Measurements from ENCODE around the gene SOX8. TPM values are rescaled to one million over a fixed set of nuclear protein-coding genes. Genes with fewer than 3 reads are reported as not detected.

Gene SOX8
- total and polyA plus RNA-seq, 9 donors, result 0.08 to 0.52 (median 0.32) TPM

- DNase-seq, result no peak
- no peaks in the 10 kb centered on the region for H3K4me1 ChIP-seq (ENCODE audit: insufficient read depth)
- intact Hi-C loops (cut with DNase I), result no loop called here
- H3K36me3 ChIP-seq, result no peaks in the 10 kb centered on the region
- peaks cover 5 to 20% of the 10 kb centered on the region in 2 donors for H3K9me3 ChIP-seq
- no peak overlapping the region for H3K27ac ChIP-seq
- no peak for TF ChIP-seq CTCF (IDR thresholded peaks at IDR 0.05)
- no peak for TF ChIP-seq POLR2A (IDR thresholded peaks at IDR 0.05)
- TF ChIP-seq EP300 (IDR thresholded peaks at IDR 0.05), result no peak
- no peaks in the 10 kb centered on the region for H3K27me3 ChIP-seq
- WGBS, 3 donors, result 75 to 86% (median 78%) methylated on average over 3 of the region's 3 CpGs
- H3K4me3 ChIP-seq, result no peak overlapping the region
Observed at GRCh38 chr16:995087-995486, 13.5 kb downstream of the SOX8 start.

GRCh38 chr16:995783-996182 is 14.2 kb downstream of the SOX8 start:
- Histone ChIP-seq H3K27ac (no peak overlapping the region), H3K9me3 (peaks cover 5 to 20% of the 10 kb centered on the region in 2 donors), H3K27me3 (no peaks in the 10 kb centered on the region), H3K36me3 (no peaks in the 10 kb centered on the region), H3K4me3 (no peak overlapping the region), H3K4me1 (ENCODE audit: insufficient read depth) (no peaks in the 10 kb centered on the region)
- intact Hi-C loops (cut with DNase I), result no loop called here
- TF ChIP-seq CTCF (IDR thresholded peaks at IDR 0.05) (no peak), EP300 (IDR thresholded peaks at IDR 0.05) (no peak), POLR2A (IDR thresholded peaks at IDR 0.05) (no peak)
- DNase-seq, result no peak
- WGBS, 3 donors, result 55 to 91% (median 58%) methylated on average over 3 of the region's 3 CpGs

- Histone ChIP-seq H3K27me3 (no peaks in the 10 kb centered on the region), H3K27ac (no peak overlapping the region)
- WGBS, 3 donors, result 52 to 75% (median 58%) methylated on average over 6 of the region's 6 CpGs
Observed at GRCh38 chr16:996681-997080, 15.1 kb downstream of the SOX8 start.

DNA sequence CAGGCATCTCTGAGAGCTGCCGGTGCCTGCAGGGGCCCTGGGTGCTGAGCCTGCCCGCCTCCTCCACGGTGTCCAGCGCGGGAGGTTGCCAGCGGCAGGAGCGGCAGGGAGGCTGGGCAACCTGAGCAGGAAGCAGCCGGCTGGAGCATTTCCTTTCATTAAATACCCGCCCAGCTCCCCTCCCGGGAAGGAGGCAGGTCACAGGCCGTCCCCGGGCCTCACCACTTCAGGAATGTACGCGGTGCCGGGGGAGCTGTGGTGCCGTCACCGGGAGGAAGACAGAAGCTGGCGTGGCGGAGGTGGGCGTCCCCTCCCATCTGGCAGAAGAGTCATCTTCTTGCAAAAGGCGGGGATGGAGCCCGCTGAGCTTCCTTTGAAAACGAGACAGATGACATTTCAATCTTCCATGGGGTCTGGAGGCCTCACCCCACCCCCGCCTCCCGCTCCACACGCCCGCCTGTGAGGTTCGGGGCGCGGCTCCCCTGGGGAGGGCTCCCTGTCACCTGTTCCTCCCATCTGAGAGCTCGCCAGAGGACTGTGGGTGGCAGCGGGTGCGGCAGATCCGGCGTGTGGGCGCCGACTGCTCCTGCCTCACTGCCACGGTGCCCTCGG is 16.0 kb downstream of the SOX8 start:
- no peaks in the 10 kb centered on the region for H3K36me3 ChIP-seq
- TF ChIP-seq EP300 (IDR thresholded peaks at IDR 0.05) (no peak), CTCF (IDR thresholded peaks at IDR 0.05) (no peak), POLR2A (IDR thresholded peaks at IDR 0.05) (no peak)
- H3K27ac ChIP-seq, result no peak overlapping the region
- peaks cover 5 to 20% of the 10 kb centered on the region in 2 donors for H3K9me3 ChIP-seq
- H3K4me3 ChIP-seq, result no peak overlapping the region
- no peaks in the 10 kb centered on the region for H3K4me1 ChIP-seq (ENCODE audit: insufficient read depth)
- no peak for DNase-seq
- WGBS, 3 donors, result 10 to 19% (median 15%) methylated on average over 38 to 39 of the region's 39 CpGs
- no peaks in the 10 kb centered on the region for H3K27me3 ChIP-seq
- intact Hi-C loops (cut with DNase I), result no loop called here

More at GRCh38 chr16:996681-997080, 15.1 kb downstream of the SOX8 start:
- intact Hi-C loops (cut with DNase I), result no loop called here
- no peak for TF ChIP-seq POLR2A (IDR thresholded peaks at IDR 0.05)
- no peak for TF ChIP-seq EP300 (IDR thresholded peaks at IDR 0.05)
- no peak for TF ChIP-seq CTCF (IDR thresholded peaks at IDR 0.05)
- H3K36me3 ChIP-seq, result no peaks in the 10 kb centered on the region
- DNase-seq, result no peak
- no peak overlapping the region for H3K4me3 ChIP-seq
- H3K4me1 ChIP-seq (ENCODE audit: insufficient read depth), result no peaks in the 10 kb centered on the region
- peaks cover 5 to 20% of the 10 kb centered on the region in 2 donors for H3K9me3 ChIP-seq
